Fibroblast of lung (primary cell): ENCODE results near the gene MXRA8. TPM values are rescaled to one million over a fixed set of nuclear protein-coding genes. Genes with fewer than 3 reads are reported as not detected.

ENCODE experiments used
- DNase-seq, 2 donors: peaks; one replicate each; pipeline versions ENCODE4 v3.0.0 to v3.0.0-alpha.2; 2010; ENCODE audit warnings: low read depth in 2 of 2
- H2AFZ ChIP-seq: 2 replicates; pipeline ENCODE4 v1.5.1; 2012; ENCODE audit warnings: low read length, control low read depth, inconsistent platforms
- H3K27ac ChIP-seq: 2 replicates; pipeline ENCODE4 v1.5.1; 2011; ENCODE audit warnings: low read length, control low read depth; ENCODE audit not compliant: insufficient read depth
- H3K27me3 ChIP-seq: 2 replicates; pipeline ENCODE4 v1.5.1; 2011; ENCODE audit warnings: mild to moderate bottlenecking, low read length; ENCODE audit not compliant: control insufficient read depth, insufficient read depth
- H3K36me3 ChIP-seq: 2 replicates; pipeline ENCODE4 v1.5.1; 2011; ENCODE audit warnings: low read length; ENCODE audit not compliant: control insufficient read depth, insufficient read depth
- H3K4me1 ChIP-seq: 2 replicates; pipeline ENCODE4 v1.5.1; 2011; ENCODE audit warnings: low read length; ENCODE audit not compliant: control insufficient read depth, insufficient read depth; ENCODE audit errors: extremely low read depth
- H3K4me2 ChIP-seq: 2 replicates; pipeline ENCODE4 v1.5.1; 2011; ENCODE audit warnings: low read length, control low read depth; ENCODE audit not compliant: insufficient read depth; ENCODE audit errors: extremely low read depth
- H3K4me3 ChIP-seq, 4 experiments: fragments of 200-600 bp in 1 of 4; sonication (generic) in 1 of 4; replicated peaks in 1 of 4; 2 replicates each; pipeline ENCODE4 v1.5.1; 2011 to 2016; ENCODE audit warnings: low read length in 4 of 4, low read depth in 3 of 4, mild to moderate bottlenecking in 3 of 4, control low read depth in 2 of 4, inconsistent platforms in 1 of 4, mixed read lengths in 1 of 4; ENCODE audit not compliant: insufficient read depth in 1 of 4; ENCODE audit errors: control extremely low read depth in 1 of 4
- H3K79me2 ChIP-seq: 2 replicates; pipeline ENCODE4 v1.5.1; 2012; ENCODE audit warnings: mild to moderate bottlenecking, low read length, inconsistent platforms; ENCODE audit not compliant: control insufficient read depth, insufficient read depth
- H3K9ac ChIP-seq: 2 replicates; pipeline ENCODE4 v1.5.1; 2011; ENCODE audit warnings: mild to moderate bottlenecking, low read length, control low read depth; ENCODE audit not compliant: insufficient read depth
- H3K9me3 ChIP-seq: 2 replicates; pipeline ENCODE4 v1.5.1; 2012; ENCODE audit warnings: low read depth, low read length; ENCODE audit not compliant: control insufficient read depth, insufficient read depth
- H4K20me1 ChIP-seq: 2 replicates; pipeline ENCODE4 v1.5.1; 2011; ENCODE audit warnings: low read length; ENCODE audit not compliant: control insufficient read depth, insufficient read depth; ENCODE audit errors: extremely low read depth
- EZH2 ChIP-seq: IDR thresholded peaks from 2 replicates; pipeline ENCODE4 v1.5.1; 2012; ENCODE audit warnings: low read length, control low read depth, mild to moderate bottlenecking; ENCODE audit errors: missing control alignments
- polyA plus RNA-seq, 2 donors: library from polyadenylated mRNA; depleted of rRNA in 1 of 2; stranded (reverse) in 1 of 2; unstranded in 1 of 2; fragments of >200 nt; gene quantifications; 2 replicates each; pipeline ENCODE4 v1.2.1, GENCODE V29; 2011 to 2012; ENCODE audit warnings: missing spikeins in 1 of 2
- total RNA-seq: library from RNA; depleted of rRNA; stranded (reverse); fragments of >200 nt; gene quantifications from 2 replicates; pipeline ENCODE4 v1.2.1, GENCODE V29; 2014
- TF ChIP-seq, protein P1 (sequence below), 2 donors: IDR thresholded peaks in 1 of 2; conservative IDR thresholded peaks in 1 of 2; 1 replicate in 1 of 2; 2 replicates in 1 of 2; pipeline ENCODE4 v1.5.1; 2011 to 2012; ENCODE audit warnings: low read length in 2 of 2, control low read depth in 1 of 2, inconsistent platforms in 1 of 2, low read depth in 1 of 2, mild to moderate bottlenecking in 1 of 2

Gene MXRA8
- total and polyA plus RNA-seq, 2 donors (not counting 1 experiment from before 2014, with no cell fraction given): 205 to 397 TPM

DNA sequence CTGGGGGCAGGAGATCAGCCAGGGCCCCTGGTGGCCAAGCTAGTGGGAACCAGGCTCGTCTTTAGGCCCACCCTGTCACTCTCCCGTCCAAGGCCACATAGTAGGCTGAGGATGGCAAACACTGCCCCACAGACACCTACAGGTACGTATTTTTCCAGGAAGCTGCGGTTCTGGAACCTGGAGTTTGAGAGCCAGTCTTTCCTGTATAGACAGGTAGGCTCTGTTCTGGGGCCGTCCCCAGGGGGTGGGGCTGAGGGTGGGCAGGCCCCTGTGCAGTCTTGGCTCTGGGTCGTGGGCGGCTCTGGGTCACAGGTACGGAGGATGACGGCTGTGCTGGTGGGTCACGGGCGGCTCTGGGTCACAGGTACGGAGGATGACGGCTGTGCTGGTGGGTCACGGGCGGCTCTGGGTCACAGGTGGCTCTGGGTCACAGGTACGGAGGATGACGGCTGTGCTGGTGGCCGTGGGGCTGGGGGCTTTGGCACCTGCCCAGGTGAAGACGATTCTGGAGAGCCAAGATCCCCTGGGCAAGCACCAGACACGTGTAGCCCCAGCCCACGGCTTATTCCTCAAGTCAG lies 47.8 kb downstream of the MXRA8 start:
- Histone ChIP-seq H3K36me3 (peaks cover 43% of the 10 kb centered on the region), H3K9ac (no peak overlapping the region), H3K27me3 (no peaks in the 10 kb centered on the region), H3K4me3 (no peak overlapping the region), H3K4me1 (peaks cover 11% of the 10 kb centered on the region), H2AFZ (no peak overlapping the region), H3K4me2 (no peak overlapping the region), H3K79me2 (peaks cover 35% of the 10 kb centered on the region), H4K20me1 (no peaks in the 10 kb centered on the region), H3K27ac (no peak overlapping the region), H3K9me3 (no peaks in the 10 kb centered on the region)
- TF ChIP-seq, protein P1, sequence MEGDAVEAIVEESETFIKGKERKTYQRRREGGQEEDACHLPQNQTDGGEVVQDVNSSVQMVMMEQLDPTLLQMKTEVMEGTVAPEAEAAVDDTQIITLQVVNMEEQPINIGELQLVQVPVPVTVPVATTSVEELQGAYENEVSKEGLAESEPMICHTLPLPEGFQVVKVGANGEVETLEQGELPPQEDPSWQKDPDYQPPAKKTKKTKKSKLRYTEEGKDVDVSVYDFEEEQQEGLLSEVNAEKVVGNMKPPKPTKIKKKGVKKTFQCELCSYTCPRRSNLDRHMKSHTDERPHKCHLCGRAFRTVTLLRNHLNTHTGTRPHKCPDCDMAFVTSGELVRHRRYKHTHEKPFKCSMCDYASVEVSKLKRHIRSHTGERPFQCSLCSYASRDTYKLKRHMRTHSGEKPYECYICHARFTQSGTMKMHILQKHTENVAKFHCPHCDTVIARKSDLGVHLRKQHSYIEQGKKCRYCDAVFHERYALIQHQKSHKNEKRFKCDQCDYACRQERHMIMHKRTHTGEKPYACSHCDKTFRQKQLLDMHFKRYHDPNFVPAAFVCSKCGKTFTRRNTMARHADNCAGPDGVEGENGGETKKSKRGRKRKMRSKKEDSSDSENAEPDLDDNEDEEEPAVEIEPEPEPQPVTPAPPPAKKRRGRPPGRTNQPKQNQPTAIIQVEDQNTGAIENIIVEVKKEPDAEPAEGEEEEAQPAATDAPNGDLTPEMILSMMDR (conservative IDR thresholded peaks at IDR 0.05 in 1 of 2, IDR thresholded peaks at IDR 0.05 in 1 of 2; ENCODE audit: low read depth in 1 of 2, low read length in 2 of 2): no peak
- no peak for TF ChIP-seq EZH2
- DNase-seq: no peak

DNA sequence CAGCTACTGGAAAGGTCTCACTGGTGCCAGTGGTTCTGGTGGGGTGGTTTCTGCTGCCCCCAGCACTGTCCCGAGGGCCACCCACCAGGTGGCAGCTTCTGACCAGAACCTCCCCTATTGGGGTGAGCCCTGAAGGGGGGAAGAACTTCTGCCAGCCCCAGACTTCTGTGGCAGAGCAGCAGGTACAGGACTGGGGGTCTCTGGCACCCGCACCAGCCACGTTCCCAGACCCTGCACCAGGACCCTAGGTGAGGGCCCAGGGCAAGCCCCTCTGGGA lies 48.3 kb downstream of the MXRA8 start:
- H4K20me1 ChIP-seq: no peaks in the 10 kb centered on the region
- peaks cover 14% of the 10 kb centered on the region for H3K4me1 ChIP-seq
- no peak for DNase-seq
- peak overlapping the region in 1 of 4 experiments; percentile 84 for H3K4me3 ChIP-seq
- H3K4me2 ChIP-seq: peak overlapping the region; percentile 96
- H3K9ac ChIP-seq: no peak overlapping the region
- no peak overlapping the region for H2AFZ ChIP-seq
- TF ChIP-seq, protein P1 (conservative IDR thresholded peaks at IDR 0.05 in 1 of 2, IDR thresholded peaks at IDR 0.05 in 1 of 2; ENCODE audit: low read depth in 1 of 2, low read length in 2 of 2): no peak
- no peak for TF ChIP-seq EZH2
- H3K27me3 ChIP-seq: no peaks in the 10 kb centered on the region
- H3K79me2 ChIP-seq: peaks cover 36% of the 10 kb centered on the region
- no peak overlapping the region for H3K27ac ChIP-seq
- no peaks in the 10 kb centered on the region for H3K9me3 ChIP-seq
- H3K36me3 ChIP-seq: peaks cover 40% of the 10 kb centered on the region

DNA sequence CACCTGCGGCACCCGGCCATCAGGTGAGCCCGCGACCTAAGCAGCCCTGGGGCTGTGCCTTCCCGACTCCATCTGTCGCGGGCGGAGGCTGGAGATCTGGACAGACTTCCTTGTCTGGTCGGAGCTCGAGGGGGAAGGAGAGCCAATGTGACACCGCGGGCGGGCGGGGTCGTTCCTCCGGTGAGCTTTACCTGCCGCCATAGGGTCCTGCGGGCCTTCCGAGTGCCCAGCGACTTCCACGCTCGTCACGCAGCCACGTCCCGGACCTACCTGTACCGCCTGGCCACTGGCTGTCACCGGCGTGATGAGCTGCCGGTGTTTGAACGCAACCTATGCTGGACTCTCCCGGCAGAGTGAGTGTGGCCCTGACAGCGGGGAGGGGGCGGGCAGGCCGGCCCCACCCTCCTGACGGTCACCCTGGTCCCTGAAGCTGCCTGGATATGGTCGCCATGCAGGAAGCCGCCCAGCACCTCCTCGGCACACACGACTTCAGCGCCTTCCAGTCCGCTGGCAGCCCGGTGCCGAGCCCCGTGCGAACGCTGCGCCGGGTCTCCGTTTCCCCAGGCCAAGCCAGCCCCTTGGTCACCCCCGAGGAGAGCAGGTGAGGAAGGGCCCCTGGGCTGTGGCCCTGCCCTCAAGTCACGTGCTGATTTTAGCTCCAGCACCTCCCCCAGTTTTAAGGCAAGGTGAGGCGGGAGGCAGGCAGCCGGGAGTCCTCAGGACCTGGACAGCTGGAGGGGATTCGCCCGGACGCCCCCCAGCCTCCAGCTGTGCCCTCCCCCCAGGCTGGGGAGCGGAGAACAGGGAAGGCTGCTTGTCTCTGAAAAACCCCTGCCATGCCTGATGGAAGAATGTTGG lies 48.9 kb downstream of the MXRA8 start:
- H2AFZ ChIP-seq: no peak overlapping the region
- peak overlapping the region; percentile 79 for H3K27ac ChIP-seq
- H3K79me2 ChIP-seq: peaks cover 33% of the 10 kb centered on the region
- DNase-seq: no peak
- peak overlapping the region; percentile 96 for H3K4me2 ChIP-seq
- peak overlapping the region; percentile 45 to 84 (median 81) for H3K4me3 ChIP-seq
- TF ChIP-seq EZH2: no peak
- TF ChIP-seq, protein P1 (conservative IDR thresholded peaks at IDR 0.05 in 1 of 2, IDR thresholded peaks at IDR 0.05 in 1 of 2; ENCODE audit: low read depth in 1 of 2, low read length in 2 of 2): no peak
- no peaks in the 10 kb centered on the region for H4K20me1 ChIP-seq
- no peaks in the 10 kb centered on the region for H3K9me3 ChIP-seq
- H3K9ac ChIP-seq: peak overlapping the region; percentile 90
- H3K27me3 ChIP-seq: no peaks in the 10 kb centered on the region
- peaks cover 36% of the 10 kb centered on the region for H3K36me3 ChIP-seq
- peaks cover 18% of the 10 kb centered on the region for H3K4me1 ChIP-seq
